Measurements from ENCODE around the gene VWF.

GRCh38 chr12:5904969-5905368, 219.5 kb downstream of the VWF start:
- TF ChIP-seq TARDBP (IDR thresholded peaks at IDR 0.05): no peak
- TF ChIP-seq SP1 (IDR thresholded peaks at IDR 0.05): no peak
- TF ChIP-seq FOXM1 (IDR thresholded peaks at IDR 0.05; ENCODE audit: borderline replicate concordance): no peak
- no peak for TF ChIP-seq LEF1 (IDR thresholded peaks at IDR 0.05; ENCODE audit: borderline replicate concordance)
- no peak for TF ChIP-seq NFRKB (IDR thresholded peaks at IDR 0.05)
- no peak for TF ChIP-seq ELF4 (IDR thresholded peaks at IDR 0.05)
- TF ChIP-seq FOXK2 (IDR thresholded peaks at IDR 0.05): no peak
- TF ChIP-seq L3MBTL2 (conservative IDR thresholded peaks at IDR 0.05): no peak
- TF ChIP-seq FOXA1 (IDR thresholded peaks at IDR 0.05): no peak
- TF ChIP-seq CTBP1 (IDR thresholded peaks at IDR 0.05; ENCODE audit: borderline replicate concordance): no peak
- no peak for TF ChIP-seq BHLHE40 (IDR thresholded peaks at IDR 0.05; ENCODE audit: borderline replicate concordance)

Measured in HEK293T (cell line).